Type B pancreatic cell (in vitro differentiated cells): ENCODE data around the gene ZNF217. TPM values are rescaled to one million over a fixed set of nuclear protein-coding genes. Genes with fewer than 3 reads are reported as not detected.
"Not testable (repeated sequence)": the region's sequence is repeated elsewhere in the genome, so short reads cannot be mapped to it uniquely, and the experiment has no call there.

Experiments used
- DNase-seq: peaks from one replicate; pipeline ENCODE4 v3.0.0; 2021; ENCODE audit warnings: mixed read lengths; ENCODE audit not compliant: unreplicated experiment; ENCODE audit errors: extremely low spot score
- H3K27ac Mint-ChIP-seq: 2 replicates; pipeline ENCODE4 v1.8.0; 2021; ENCODE audit warnings: mild to moderate bottlenecking, mixed read lengths
- H3K27me3 Mint-ChIP-seq: 2 replicates; pipeline ENCODE4 v1.8.0; 2021; ENCODE audit warnings: mixed read lengths
- H3K36me3 Mint-ChIP-seq: 2 replicates; pipeline ENCODE4 v1.8.0; 2021; ENCODE audit warnings: mixed read lengths
- H3K4me1 Mint-ChIP-seq: one replicate; pipeline ENCODE4 v1.8.0; 2021; ENCODE audit warnings: mixed read lengths; ENCODE audit not compliant: unreplicated experiment
- H3K4me3 Mint-ChIP-seq: 2 replicates; pipeline ENCODE4 v1.8.0; 2021; ENCODE audit warnings: mild to moderate bottlenecking, mixed read lengths
- H3K9me3 Mint-ChIP-seq: 2 replicates; pipeline ENCODE4 v1.8.0; 2021; ENCODE audit warnings: mixed read lengths
- CTCF ChIP-seq: fragments of 200-600 bp; sonication (generic); conservative IDR thresholded peaks from 2 replicates; pipeline ENCODE4 v1.5.0; 2021; ENCODE audit warnings: antibody characterized with exemption, mild to moderate bottlenecking
- total RNA-seq: library from RNA; stranded (reverse); gene quantifications from 2 replicates; pipeline ENCODE4 v1.2.1, GENCODE V29; 2021; ENCODE audit warnings: low replicate concordance

The ZNF217 gene
- total RNA-seq, 1 donor from 2014 or later, result 32.8 TPM

GRCh38 chr20:53533500-53533899 lies 60.1 kb downstream of the ZNF217 start:
- H3K36me3 Mint-ChIP-seq, result no peaks in the 10 kb centered on the region
- no peak for DNase-seq
- no peaks in the 10 kb centered on the region for H3K4me1 Mint-ChIP-seq
- no peaks in the 10 kb centered on the region for H3K9me3 Mint-ChIP-seq
- TF ChIP-seq CTCF, result no peak
- no peaks in the 10 kb centered on the region for H3K27me3 Mint-ChIP-seq
- no peak overlapping the region for H3K4me3 Mint-ChIP-seq
- no peak overlapping the region for H3K27ac Mint-ChIP-seq

GRCh38 chr20:53532654-53533312 lies 60.9 kb downstream of the ZNF217 start:
- H3K9me3 Mint-ChIP-seq, H3K4me3 Mint-ChIP-seq, H3K4me1 Mint-ChIP-seq, H3K36me3 Mint-ChIP-seq, DNase-seq, H3K27me3 Mint-ChIP-seq, H3K27ac Mint-ChIP-seq: not testable (repeated sequence)

GRCh38 chr20:53530440-53530839 lies 63.2 kb downstream of the ZNF217 start:
- Mint-ChIP-seq H3K4me3 (no peak overlapping the region), H3K9me3 (no peaks in the 10 kb centered on the region), H3K27me3 (no peaks in the 10 kb centered on the region), H3K4me1 (peaks cover 7% of the 10 kb centered on the region), H3K36me3 (no peaks in the 10 kb centered on the region), H3K27ac (no peak overlapping the region)
- DNase-seq, result no peak
- TF ChIP-seq CTCF, result no peak

- no peak for DNase-seq
- TF ChIP-seq CTCF, result no peak
These were observed 64.0 kb downstream of the ZNF217 start for GRCh38 chr20:53529658-53530057.

GRCh38 chr20:53527196-53527595 lies 66.4 kb downstream of the ZNF217 start:
- H3K27ac Mint-ChIP-seq, result no peak overlapping the region
- H3K27me3 Mint-ChIP-seq, result no peaks in the 10 kb centered on the region
- H3K4me1 Mint-ChIP-seq, result peaks cover 7% of the 10 kb centered on the region
- DNase-seq, result no peak
- TF ChIP-seq CTCF, result no peak
- H3K9me3 Mint-ChIP-seq, result no peaks in the 10 kb centered on the region
- no peak overlapping the region for H3K4me3 Mint-ChIP-seq
- H3K36me3 Mint-ChIP-seq, result no peaks in the 10 kb centered on the region

More at GRCh38 chr20:53529658-53530057, 64.0 kb downstream of the ZNF217 start:
- Mint-ChIP-seq H3K9me3 (no peaks in the 10 kb centered on the region), H3K27ac (no peak overlapping the region), H3K4me1 (peaks cover 7% of the 10 kb centered on the region), H3K27me3 (no peaks in the 10 kb centered on the region), H3K4me3 (no peak overlapping the region), H3K36me3 (no peaks in the 10 kb centered on the region)

- no peaks in the 10 kb centered on the region for H3K36me3 Mint-ChIP-seq
These were observed 68.9 kb downstream of the ZNF217 start for GRCh38 chr20:53524589-53525312.

GRCh38 chr20:53523615-53524014 lies 70.0 kb downstream of the ZNF217 start:
- not testable (repeated sequence) for H3K4me3 Mint-ChIP-seq, H3K4me1 Mint-ChIP-seq, H3K27ac Mint-ChIP-seq, H3K36me3 Mint-ChIP-seq, DNase-seq, H3K27me3 Mint-ChIP-seq, H3K9me3 Mint-ChIP-seq

More at GRCh38 chr20:53524589-53525312, 68.9 kb downstream of the ZNF217 start:
- Mint-ChIP-seq H3K27me3 (no peaks in the 10 kb centered on the region), H3K4me3 (no peak overlapping the region), H3K9me3 (no peaks in the 10 kb centered on the region), H3K27ac (no peak overlapping the region), H3K4me1 (peaks cover 7% of the 10 kb centered on the region)
- TF ChIP-seq CTCF, result no peak
- DNase-seq, result no peak
